ENCODE results near the gene FAM234A.
A peak's percentile ranks its signal among the peaks of the same experiment; 100 is the strongest.

FAM234A gene

DNA sequence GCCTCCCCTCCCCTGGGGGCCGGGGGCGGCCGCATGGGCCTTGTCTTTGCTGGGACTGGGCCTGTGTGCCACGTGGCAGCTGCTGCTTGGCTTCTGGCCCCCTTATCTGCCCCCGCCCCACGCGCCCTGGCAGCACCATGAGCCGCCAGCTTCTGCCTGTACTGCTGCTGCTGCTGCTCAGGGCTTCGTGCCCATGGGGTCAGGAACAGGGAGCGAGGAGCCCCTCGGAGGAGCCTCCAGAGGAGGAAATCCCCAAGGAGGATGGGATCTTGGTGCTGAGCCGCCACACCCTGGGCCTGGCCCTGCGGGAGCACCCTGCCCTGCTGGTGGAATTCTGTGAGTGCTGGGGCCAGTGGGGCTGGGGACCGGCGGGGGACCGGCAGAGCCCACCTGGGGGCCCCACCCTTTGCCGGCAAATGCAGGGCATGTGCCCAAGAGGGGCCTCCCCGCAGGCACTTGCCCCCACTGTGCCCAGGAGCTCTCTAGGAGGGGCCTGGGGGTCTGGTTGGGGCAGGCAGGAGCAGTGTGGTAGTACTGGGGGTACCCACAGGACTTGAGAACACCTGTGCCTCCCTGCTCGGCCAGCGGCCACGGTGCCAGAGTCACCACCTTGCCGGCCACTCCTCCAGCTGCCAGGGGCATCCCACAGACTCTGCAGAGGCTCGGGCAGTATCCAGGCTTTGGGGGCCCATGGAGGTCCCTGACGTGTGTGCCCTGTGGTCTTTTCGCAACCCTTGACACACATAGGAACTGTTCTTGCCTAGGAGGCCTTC lies 48.6 kb downstream of the FAM234A start, which contains the start of gene PDIA2:
Gene PDIA2, plus strand, starts transcription at position 132 of the 773 bp plus-strand sequence. Its CDS starts 6 bp downstream, at position 138.
- no peak for DNase-seq

DNA sequence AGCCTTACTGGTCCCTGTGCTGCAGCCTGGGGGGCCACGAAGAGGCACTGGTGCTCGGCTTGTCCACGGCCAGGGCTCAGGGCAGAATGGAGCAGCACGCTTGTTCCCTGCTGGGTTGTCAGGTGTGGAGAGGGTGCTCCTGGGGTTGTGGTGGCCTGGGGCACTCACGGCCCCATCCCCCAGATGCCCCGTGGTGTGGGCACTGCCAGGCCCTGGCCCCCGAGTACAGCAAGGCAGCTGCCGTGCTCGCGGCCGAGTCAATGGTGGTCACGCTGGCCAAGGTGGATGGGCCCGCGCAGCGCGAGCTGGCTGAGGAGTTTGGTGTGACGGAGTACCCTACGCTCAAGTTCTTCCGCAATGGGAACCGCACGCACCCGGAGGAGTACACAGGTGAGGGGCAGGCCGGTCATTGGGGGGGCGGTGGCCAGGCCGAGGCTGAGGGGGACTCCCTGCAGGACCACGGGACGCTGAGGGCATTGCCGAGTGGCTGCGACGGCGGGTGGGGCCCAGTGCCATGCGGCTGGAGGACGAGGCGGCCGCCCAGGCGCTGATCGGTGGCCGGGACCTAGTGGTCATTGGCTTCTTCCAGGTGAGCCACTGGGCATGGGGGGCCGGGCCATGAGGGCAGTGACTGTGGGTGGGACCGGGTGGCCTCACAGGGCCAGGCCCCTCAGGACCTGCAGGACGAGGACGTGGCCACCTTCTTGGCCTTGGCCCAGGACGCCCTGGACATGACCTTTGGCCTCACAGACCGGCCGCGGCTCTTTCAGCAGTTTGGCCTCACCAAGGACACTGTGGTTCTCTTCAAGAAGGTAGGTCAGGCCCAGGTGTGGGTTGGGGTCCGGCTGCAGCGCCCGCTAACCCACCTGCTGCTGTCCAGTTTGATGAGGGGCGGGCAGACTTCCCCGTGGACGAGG lies 49.8 kb downstream of the FAM234A start:
- no peak for DNase-seq

DNA sequence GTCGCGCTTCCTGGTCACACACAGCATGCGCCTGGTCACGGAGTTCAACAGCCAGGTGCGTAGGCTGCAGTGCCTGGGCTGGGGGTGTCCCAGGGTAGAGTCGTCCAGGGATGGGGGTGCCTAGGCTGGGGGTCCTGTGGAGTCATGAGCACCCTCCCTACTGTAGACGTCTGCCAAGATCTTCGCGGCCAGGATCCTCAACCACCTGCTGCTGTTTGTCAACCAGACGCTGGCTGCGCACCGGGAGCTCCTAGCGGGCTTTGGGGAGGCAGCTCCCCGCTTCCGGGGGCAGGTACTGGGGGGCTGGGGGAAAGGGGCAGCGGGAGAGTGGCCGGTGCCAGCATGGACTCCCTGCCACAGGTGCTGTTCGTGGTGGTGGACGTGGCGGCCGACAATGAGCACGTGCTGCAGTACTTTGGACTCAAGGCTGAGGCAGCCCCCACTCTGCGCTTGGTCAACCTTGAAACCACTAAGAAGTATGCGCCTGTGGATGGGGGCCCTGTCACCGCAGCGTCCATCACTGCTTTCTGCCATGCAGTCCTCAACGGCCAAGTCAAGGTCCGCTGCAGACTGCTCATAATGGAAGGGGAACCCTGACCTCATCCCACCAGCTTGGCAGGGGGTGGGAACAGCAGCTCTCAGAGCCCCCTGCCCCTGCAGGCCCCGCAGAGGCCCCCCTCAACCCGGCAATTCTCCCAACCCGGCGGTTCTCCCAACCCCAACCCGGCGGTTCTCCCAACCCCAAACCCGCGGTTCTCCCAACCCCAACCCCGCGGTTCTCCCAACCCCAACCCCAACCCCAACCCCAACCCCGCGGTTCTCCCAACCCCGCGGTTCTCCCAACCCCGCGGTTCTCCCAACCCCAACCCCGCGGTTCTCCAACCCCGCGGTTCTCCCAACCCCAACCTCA lies 50.8 kb downstream of the FAM234A start:
- no peak for DNase-seq

DNA sequence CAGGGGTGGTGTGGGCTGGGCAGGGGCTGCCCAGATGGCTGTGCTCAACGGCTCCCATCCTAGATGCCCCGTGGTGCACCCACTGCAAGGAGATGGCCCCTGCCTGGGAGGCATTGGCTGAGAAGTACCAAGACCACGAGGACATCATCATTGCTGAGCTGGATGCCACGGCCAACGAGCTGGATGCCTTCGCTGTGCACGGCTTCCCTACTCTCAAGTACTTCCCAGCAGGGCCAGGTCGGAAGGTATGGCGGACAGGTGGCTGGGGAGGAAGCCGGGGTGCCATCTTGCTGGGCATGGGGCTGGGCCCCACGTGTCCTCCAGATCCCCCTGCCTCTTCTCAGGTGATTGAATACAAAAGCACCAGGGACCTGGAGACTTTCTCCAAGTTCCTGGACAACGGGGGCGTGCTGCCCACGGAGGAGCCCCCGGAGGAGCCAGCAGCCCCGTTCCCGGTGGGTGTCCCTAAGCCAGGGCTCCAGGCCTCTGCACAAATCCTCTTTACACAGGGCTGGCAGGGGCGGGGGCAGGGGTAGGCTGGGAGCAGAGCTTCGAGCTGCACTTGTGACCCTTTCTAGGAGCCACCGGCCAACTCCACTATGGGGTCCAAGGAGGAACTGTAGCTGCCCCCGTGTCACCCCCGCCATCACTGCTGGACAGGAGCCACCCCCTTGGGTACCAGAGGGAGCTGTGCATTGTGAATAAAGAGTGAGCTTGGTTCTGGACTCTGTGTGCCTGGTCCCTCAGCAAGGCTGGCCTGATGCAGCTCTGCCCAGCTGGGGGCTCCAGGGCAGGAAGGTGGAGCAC lies 52.1 kb downstream of the FAM234A start:
- no peak for DNase-seq

DNA sequence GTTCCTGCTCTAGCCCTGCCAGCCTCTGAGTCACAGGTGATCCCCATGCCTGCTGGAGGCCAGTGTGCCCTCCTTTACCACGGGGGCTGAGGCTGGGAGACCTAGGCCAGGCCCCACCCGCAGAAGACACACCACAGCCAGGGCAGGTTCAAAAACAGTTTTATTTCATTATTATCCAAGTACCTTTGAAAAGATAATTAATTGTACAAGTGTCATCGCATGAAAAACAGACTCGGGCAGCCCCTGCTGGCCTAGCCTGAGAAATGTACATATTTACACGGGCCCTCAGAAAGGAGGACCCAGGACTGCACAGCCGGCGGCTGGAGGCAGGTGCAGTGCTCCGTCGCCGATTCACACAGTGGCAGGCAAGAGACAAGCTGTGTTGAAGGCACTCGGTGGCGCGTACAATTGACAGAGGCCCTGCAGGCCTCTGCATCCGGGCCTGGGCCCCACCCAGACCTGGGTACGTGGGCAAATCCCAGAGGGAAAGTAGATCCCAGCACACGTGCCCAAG lies 52.7 kb downstream of the FAM234A start:
- DNase-seq = peak; percentile 47

DNA sequence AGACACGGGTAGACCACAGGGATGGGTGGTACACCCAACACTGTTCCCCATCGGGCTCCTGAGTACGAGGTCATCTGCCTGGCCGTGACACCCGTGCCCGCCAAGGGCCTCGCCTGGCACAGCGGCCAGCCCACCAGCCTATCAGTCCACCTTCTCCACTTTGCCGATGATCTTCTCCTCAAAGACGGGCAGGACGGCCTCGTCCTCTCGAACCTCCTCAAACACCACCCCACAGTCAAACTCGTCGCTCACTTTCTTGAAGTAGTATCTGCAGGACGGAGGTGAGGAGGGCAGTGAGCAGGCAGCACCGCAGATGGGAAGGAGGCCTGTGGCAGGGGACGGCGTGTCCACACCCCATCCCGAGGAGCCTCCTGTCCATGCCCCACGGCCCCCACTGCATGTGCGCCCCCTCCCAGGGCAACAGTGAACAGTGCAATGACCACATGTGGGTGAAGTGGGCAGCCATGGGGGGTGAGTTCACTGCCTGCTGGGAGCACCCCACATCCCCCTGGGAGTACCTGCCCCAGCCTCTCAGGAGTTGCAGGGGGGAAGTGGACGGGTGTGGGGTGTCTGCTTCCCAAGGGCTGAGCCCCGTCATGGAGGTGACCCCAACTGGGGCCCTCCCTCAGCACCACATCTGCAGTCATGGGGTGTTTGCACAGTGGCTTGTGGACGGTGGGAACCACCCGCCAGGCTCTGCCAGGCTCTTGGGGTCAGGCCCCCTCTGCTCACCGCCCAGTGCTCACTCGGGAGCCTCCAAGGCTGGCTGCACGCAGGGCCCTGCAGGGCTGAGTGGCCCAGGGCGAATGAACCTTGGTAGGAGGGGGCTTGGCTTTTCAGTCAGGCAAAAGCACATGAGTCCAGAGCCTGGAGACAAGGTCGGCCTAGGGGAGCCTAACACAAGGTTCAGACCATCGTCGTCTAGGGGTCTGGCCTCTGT lies 53.6 kb downstream of the FAM234A start:
- no peak for DNase-seq

DNA sequence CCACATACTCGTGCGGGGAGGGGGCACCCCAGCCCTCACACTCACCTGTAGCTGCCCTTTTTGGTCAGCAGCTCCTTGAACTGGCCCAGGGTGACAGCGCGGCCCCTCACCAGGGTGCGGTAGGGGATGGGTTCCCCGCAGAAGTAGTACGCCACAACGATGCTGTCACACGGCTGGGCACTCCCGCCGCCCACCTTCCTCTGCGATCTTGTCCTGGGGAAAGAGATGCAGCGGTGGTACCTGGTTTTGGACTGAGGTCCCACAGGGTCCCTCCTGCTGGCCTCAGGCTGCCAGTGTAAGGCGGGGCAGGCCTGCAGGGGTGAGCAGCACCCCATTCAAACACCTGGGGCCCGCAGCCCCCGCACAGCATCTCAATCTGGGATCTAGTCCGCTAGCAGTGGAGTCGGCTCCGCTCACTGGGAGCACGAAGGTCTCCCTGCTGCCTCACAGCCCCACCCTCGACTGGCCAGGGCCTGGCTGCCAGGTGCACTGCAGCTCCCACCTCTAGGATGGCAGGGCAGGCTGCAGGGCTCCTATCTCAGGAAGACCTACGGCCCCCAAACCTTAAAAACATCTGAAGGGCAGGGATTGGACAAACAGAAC lies 54.9 kb downstream of the FAM234A start:
- DNase-seq = no peak

DNA sequence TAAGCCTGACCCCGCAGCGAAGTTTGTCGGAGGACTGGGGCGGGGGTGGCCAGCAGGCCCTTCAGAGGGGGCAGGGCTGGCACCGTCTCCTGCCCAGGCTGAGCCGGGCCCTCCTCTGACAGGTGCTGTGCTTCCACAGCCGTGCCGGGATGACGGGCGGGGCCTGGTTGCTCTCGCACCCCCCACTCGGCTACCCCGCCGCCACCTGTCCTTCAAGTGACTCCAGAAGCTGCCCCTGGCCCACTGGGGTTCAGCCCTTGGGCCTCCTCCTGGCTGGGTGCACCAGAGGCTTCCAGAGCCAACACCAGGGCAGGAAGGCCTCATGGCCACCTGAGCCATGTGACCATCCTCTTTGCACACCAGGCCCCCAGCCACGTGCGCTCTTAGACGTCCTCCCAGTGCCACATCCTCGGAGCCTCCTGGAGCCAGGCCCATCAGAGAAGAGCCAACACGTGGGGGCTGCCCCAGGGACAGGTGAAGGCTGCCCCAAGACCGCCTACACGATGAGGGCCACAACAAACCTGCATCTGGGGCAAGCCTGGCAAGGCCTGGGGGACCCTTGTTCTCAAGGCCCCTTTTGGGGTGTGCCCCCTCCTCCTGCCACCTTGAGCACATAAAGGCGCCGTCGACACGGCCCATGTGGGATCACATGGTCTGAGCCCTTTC lies 55.5 kb downstream of the FAM234A start:
- DNase-seq = no peak

DNA sequence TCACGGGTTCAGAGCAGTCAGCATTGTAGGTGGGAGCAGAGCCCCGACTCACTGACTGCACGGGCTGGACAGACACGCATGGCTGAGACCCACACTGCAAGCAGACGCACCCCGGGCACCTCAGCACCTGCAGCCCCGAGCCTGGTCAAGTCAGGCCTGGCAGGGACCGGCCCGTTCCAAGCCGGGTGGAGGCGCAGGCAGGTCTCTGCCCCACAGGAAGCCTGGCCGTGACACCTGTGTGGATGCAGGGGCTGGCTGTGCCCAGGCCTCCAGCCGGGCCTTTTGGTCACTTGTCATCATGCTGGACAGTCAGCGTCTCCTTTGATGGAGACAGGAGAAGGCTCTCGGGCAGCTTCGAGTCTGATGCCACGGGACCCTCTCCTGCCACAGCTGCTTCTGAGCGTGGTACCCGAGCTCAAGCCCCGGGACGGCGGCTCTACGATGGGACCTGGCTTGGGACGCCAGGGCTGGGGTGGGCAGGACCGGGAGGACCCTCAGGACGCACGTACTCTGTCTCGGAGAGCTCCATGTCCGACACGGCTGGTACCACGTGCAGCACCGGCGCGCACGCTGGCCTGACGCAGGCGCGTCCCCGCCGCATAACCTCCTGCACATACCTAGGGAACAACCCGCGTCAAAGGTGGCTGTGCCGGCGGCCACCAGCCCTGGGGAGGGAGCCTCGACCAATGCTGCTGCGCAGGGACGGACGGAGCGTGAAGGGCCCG lies 56.2 kb downstream of the FAM234A start:
- no peak for DNase-seq

DNA sequence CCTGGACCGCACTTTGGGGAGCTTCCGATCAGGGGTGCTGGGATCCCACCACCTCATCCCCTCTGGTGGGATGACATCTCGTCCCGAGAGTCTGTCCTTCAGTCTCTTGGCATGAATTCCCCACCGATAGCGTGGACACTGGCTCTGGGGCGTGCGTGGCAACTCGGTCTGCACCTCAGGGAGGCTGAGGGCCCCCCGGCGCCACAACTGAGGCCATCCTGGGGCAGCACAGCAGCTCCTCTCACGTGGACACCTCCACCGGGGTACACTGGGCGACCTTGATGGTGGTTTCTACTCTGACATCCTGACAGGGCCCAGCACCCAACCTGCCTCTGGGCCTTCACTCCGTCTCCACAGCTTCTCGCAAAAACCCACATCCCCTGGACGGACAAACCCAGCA lies 56.9 kb downstream of the FAM234A start:
- no peak for DNase-seq

DNA sequence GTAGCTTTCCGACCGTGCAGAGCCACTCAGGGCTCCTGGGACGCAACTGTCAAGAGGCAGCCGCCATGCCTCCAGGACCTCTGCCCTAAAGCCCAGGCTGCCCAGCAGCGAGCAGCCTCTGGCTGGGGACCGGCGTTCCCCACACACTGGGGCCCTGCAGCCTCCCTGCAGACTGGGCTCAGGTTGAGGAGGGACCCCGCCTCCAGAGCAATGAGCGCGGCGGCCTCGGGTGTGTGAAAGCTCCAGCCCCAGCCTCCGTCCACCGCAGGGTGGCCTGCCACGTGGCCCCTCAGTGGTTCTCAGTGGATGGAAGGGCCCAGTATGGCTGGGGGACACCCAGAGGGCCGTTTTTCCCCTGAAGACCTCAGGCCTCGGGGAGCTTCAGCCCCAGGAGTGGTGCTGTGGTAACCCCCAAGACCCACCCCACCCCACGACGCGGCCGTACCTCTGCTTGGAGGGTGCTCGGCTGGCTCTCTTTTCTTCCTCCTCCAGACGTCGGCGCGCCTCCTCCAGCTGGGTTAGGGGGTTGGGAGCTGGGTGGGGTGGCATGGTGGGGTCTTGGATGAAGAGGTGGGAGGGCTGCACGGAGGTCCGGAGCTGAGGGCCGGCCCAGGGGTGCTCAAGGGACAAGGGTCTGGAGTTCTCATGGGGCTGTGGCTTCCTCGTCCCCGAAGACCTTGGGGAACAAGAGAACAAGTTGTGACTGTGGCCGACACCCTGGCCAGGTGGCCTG lies 58.6 kb downstream of the FAM234A start:
- no peak for DNase-seq

DNA sequence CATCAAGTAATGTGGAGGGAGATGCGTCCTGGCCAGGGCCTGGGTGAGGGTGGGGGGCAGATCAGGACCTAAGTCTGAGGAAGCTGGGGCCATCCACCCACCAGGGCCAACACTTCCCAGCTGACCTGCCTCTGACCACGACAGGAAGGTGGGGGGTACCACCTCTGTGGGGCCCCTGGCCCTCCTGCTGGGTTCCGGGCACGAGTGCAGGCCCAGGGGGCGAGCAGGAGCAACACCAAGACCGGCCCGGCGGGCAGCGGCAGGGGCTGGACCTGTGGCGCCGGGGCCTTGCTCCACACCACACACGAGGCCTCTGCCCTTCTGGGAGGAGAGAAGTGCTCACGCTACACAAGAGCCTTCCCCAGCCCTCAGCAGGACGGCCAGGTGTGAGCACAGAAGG lies 61.7 kb downstream of the FAM234A start:
- DNase-seq = no peak

DNA sequence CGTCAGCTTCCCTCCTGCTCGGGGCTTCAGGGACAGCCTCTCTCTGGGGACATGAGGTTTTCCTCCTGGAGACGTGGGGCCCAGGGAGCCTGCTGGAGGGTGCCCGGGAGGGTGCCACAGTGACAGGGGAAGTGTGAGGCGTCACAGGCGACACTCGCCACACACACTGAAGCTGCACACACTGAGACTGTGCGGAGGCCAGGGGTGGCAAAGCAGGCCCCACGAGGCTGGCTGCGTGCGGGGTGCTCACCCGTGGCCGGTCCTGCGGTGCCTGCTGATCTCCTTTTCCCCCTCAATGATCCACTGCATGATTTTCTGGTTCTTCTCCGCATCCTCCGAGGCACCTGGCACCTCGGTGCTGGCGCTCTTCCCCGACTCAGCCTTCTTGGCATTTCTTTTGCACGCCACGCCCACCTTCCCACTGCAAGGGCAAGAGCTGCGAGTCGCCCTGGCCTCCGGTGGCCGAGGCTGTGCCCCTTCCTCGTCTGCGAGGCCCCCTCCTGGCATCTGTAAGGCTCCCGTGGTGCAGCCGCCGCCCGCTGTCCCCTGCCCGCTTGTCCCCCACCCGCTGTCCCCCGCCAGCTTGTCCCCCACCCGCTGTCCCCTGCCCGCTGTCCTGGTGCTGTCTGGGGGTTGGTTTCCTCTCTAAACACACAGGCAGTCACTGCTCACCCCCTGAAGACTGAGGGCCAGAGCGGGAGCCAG lies 62.3 kb downstream of the FAM234A start:
- DNase-seq = no peak

DNA sequence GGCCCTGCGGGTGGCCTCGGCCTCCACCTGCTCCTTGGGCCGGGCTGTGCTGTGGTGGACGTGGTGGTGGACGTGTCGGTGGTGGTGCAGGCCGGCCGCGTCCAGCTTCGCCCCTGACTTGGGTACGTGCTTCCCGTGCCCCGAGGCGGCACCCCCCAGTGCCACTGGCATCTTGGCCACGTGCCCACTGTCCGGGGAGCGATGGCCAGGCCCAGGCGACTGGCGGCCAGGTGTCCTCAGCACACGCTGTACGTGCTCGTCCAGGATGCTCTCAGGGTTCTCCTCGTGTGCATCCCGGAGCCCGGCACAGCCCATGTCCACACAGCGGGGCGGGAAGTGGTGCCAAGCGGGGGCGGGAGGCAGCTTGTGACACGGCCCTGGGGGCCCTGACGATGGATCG lies 63.2 kb downstream of the FAM234A start:
- no peak for DNase-seq

DNA sequence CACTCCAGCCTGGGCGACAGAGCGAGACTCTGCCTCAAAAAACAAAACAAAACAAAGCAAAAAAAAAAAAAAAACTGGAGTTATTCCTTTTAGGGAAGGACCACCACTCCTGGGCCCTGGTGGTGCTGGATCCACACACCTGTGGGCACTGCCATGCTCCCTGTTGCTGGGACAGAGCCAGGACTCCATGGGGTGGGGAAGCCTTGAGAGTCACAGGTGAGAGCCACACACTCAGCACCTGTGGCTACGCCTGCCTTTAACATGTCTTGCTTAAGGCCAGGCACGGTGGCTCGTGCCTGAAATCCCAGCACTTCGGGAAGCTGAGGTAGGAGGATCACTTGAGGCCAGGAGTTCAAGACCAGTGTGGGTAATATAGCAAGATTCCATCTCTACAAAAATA lies 66.6 kb downstream of the FAM234A start:
- DNase-seq = no peak

DNA sequence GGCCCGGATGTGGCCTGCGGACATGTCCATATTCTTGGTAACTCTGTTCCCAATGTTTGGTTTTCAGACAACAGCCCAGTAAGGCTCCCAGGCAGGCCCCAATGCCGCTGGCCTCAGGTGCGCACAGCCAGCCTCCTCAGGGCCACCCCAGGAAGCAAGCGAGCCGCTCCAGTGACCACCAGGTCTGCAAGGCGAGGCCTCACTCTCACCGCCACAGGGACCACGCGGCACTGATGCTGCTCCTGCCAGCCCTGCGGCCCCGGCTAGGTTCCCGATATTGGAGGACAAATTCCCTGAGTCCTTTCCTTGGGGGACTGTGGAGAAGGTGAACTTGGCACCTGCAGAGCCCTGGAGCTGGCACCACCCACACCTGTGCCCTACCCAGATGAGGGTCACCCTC lies 67.3 kb downstream of the FAM234A start:
- no peak for DNase-seq

DNA sequence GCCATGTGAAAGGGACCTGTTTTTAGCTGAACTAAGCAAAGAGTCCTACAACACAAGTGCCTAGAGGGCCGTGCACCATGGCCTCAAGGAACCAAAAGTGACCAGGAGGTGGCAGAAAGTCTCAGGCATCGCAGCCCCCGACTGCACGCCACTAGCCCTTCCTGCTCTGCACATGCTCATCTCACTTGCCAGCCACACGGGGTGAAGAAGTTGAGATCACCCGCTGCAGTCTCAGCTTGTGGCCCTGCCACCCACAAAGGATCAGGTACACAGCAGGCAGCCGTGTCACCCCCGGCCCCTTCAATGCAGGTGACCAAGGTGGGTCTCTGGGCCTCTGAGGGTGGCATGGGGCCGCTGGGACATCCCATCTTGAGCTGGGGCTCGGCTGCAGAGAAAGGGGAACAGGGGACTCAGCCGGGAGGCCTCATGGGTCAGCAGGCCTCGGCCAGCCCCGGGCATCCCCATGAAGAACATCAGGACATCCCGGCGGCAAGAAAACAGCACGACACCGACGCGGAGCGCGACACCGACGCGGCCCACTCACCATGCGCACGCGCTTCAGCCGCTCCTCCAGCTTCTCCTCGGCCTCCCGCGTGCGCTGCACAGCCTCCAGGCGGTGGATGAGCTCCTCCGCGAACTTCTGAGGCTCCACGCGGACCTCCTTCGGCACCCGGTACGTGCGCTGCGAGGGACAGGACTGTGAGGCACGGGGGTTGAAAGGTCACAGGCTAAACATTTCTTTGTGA lies 69.3 kb downstream of the FAM234A start:
- no peak for DNase-seq

All from NCI-H2171 (cell line).